ENCODE measurements around the gene PDZRN4. TPM values are rescaled to one million over a fixed set of nuclear protein-coding genes. Genes with fewer than 3 reads are reported as not detected.
"Not testable (repeated sequence)": the region's sequence is repeated elsewhere in the genome, so short reads cannot be mapped to it uniquely, and the experiment has no call there.

PDZRN4 gene
- total and polyA plus RNA-seq, 2 of the 4 experiments (the other 2 are of a cell fraction) = not detected

DNA sequence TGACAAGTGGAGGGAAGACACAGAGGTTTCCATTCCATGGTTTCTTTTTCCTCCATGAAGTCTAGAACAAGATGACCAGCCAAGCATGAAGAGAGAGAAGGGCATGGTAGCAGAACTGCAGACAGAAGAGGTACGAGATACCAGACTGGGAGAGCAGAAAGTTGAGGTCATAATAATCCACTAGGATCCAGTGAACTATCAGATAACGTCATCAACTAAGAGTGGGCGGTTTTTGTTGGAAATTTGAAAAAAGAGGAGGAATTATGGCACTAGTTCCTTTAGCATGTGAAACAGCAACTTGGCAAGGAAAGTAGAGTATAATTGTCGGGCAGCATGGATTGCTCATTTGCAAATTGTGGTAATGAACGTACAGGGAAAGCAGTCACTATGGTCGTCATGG is 357.6 kb downstream of the PDZRN4 start:
- H3K9ac ChIP-seq (ENCODE audit: low read depth, low read length) = no peak overlapping the region
- no peak overlapping the region for H3K4me2 ChIP-seq (ENCODE audit: low read depth, low read length)
- no peaks in the 10 kb centered on the region for H3K36me3 ChIP-seq (ENCODE audit: control insufficient read depth, insufficient read depth, low read length)
- no peak overlapping the region for H2AFZ ChIP-seq (replicated peaks; ENCODE audit: low read length, poor library complexity)
- no peaks in the 10 kb centered on the region for H4K20me1 ChIP-seq (ENCODE audit: insufficient read depth, low read length)
- no peak overlapping the region for H2AK5ac ChIP-seq (ENCODE audit: low read depth, low read length)
- H3K9me1 ChIP-seq (ENCODE audit: insufficient read depth, low read length) = no peaks in the 10 kb centered on the region
- H2BK120ac ChIP-seq (ENCODE audit: low read depth, low read length) = no peak overlapping the region
- no peaks in the 10 kb centered on the region for H3K9me3 ChIP-seq (ENCODE audit: control insufficient read depth, insufficient read depth, low read length)
- no peak overlapping the region for H2BK15ac ChIP-seq (ENCODE audit: low read depth, low read length)
- intact Hi-C loops (cut with micrococcal nuclease) (no loop called here), in situ Hi-C loops (cut with MboI; ENCODE audit: low sequenced_read_pairs) (no loop called here), dilution Hi-C loops (cut with HindIII; ENCODE audit: low sequenced_read_pairs, unreplicated experiment) (no loop called here)
- H3K56ac ChIP-seq (ENCODE audit: extremely low read depth, insufficient read depth, low read length) = no peak overlapping the region
- no peaks in the 10 kb centered on the region for H3K79me1 ChIP-seq (ENCODE audit: low read depth in 1 of 2, low read length in 2 of 2)
- H3K4ac ChIP-seq (ENCODE audit: low read depth, low read length) = no peak overlapping the region
- H3K4me3 ChIP-seq (ENCODE audit: insufficient read depth, low read depth, low read length) = no peak overlapping the region
- H4K5ac ChIP-seq (ENCODE audit: low read depth, low read length) = no peak overlapping the region
- no peak overlapping the region for H4K8ac ChIP-seq (ENCODE audit: low read depth in 2 of 2, low read length in 2 of 2)
- 50% methylated on average over 1 of the region's 6 CpGs; no CpG with 5 or more reads in 1 of the 2 experiments for WGBS, 2 experiments (ENCODE audit: extremely low coverage in 2 of 2, insufficient read length in 1 of 2)
- H4K91ac ChIP-seq (ENCODE audit: insufficient read depth, low read depth, low read length) = no peak overlapping the region
- TF ChIP-seq, protein P1, sequence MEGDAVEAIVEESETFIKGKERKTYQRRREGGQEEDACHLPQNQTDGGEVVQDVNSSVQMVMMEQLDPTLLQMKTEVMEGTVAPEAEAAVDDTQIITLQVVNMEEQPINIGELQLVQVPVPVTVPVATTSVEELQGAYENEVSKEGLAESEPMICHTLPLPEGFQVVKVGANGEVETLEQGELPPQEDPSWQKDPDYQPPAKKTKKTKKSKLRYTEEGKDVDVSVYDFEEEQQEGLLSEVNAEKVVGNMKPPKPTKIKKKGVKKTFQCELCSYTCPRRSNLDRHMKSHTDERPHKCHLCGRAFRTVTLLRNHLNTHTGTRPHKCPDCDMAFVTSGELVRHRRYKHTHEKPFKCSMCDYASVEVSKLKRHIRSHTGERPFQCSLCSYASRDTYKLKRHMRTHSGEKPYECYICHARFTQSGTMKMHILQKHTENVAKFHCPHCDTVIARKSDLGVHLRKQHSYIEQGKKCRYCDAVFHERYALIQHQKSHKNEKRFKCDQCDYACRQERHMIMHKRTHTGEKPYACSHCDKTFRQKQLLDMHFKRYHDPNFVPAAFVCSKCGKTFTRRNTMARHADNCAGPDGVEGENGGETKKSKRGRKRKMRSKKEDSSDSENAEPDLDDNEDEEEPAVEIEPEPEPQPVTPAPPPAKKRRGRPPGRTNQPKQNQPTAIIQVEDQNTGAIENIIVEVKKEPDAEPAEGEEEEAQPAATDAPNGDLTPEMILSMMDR (conservative IDR thresholded peaks at IDR 0.05; ENCODE audit: low read depth, low read length) = no peak
- TF ChIP-seq MAZ (IDR thresholded peaks at IDR 0.05; ENCODE audit: borderline replicate concordance, low read depth, low read length) (no peak), NFE2L2 (IDR thresholded peaks at IDR 0.05; ENCODE audit: low read depth, low read length) (no peak), FOS (IDR thresholded peaks at IDR 0.05; ENCODE audit: low read depth, low read length) (no peak), CEBPB (IDR thresholded peaks at IDR 0.05; ENCODE audit: low read depth, low read length) (no peak), SMC3 (IDR thresholded peaks at IDR 0.05; ENCODE audit: low read depth, low read length) (no peak)
- ATAC-seq (ENCODE audit: low read depth) = no peak
- no peak for DNase-seq
- CTCF ChIA-PET = no interaction called here
- no peak overlapping the region for H2BK5ac ChIP-seq (ENCODE audit: low read depth, low read length, poor library complexity, severe bottlenecking)
- H3K14ac ChIP-seq (replicated peaks; ENCODE audit: low read depth, low read length) = no peak overlapping the region
- H3K4me1 ChIP-seq (ENCODE audit: control insufficient read depth, insufficient read depth, low read length) = no peaks in the 10 kb centered on the region
- no peak overlapping the region for H3K18ac ChIP-seq (ENCODE audit: low read depth, low read length)
- POLR2A ChIA-PET (ENCODE audit: unreplicated experiment) = no interaction called here
- H2AK9ac ChIP-seq (replicated peaks; ENCODE audit: low read depth, low read length, poor library complexity) = no peak overlapping the region
- H3K27me3 ChIP-seq (ENCODE audit: control insufficient read depth, insufficient read depth, low read length) = no peaks in the 10 kb centered on the region
- no peak overlapping the region for H3K27ac ChIP-seq (ENCODE audit: insufficient read depth, low read length)
- H3K23ac ChIP-seq (ENCODE audit: low read depth, low read length) = no peak overlapping the region
- H2BK20ac ChIP-seq (ENCODE audit: low read depth, low read length) = no peak overlapping the region
- no TSS peak for BruUV-seq (replicated peaks)

DNA sequence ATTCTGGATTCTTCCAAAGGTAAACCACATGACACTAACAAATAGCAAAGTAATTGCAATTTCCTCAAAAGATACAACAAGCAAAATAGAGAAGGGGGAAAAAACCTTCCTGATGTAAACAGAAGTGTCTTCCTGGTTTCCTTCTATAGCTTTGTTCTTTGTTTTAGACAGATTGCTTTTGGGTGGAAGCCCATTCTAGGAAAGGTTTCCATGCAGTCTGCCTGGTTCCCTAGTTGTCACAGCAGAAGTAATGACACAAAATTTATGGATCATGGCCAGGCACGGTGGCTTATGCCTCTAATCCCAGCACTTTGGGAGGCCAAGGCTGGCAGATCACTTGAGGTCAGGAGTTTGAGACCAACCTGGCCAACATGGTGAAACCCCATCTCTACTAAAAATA is 359.0 kb downstream of the PDZRN4 start:
- no CpG with 5 or more reads among the region's 1 CpG for WGBS, 2 experiments (ENCODE audit: extremely low coverage in 2 of 2, insufficient read length in 1 of 2)
- H2AK9ac ChIP-seq (replicated peaks; ENCODE audit: low read depth, low read length, poor library complexity); H4K20me1 ChIP-seq (ENCODE audit: insufficient read depth, low read length); H2AFZ ChIP-seq (replicated peaks; ENCODE audit: low read length, poor library complexity); H4K91ac ChIP-seq (ENCODE audit: insufficient read depth, low read depth, low read length); BruUV-seq (replicated peaks); H3K27me3 ChIP-seq (ENCODE audit: control insufficient read depth, insufficient read depth, low read length); H3K4me1 ChIP-seq (ENCODE audit: control insufficient read depth, insufficient read depth, low read length); H3K4me2 ChIP-seq (ENCODE audit: low read depth, low read length); H2BK20ac ChIP-seq (ENCODE audit: low read depth, low read length); H3K27ac ChIP-seq (ENCODE audit: insufficient read depth, low read length); H3K79me1 ChIP-seq (ENCODE audit: low read depth in 1 of 2, low read length in 2 of 2); H2BK5ac ChIP-seq (ENCODE audit: low read depth, low read length, poor library complexity, severe bottlenecking); H2BK120ac ChIP-seq (ENCODE audit: low read depth, low read length); H3K9ac ChIP-seq (ENCODE audit: low read depth, low read length); H2AK5ac ChIP-seq (ENCODE audit: low read depth, low read length); in situ Hi-C loops (cut with MboI; ENCODE audit: low sequenced_read_pairs); H3K36me3 ChIP-seq (ENCODE audit: control insufficient read depth, insufficient read depth, low read length); H4K5ac ChIP-seq (ENCODE audit: low read depth, low read length); H3K56ac ChIP-seq (ENCODE audit: extremely low read depth, insufficient read depth, low read length); ATAC-seq (ENCODE audit: low read depth); H3K4me3 ChIP-seq (ENCODE audit: insufficient read depth, low read depth, low read length); H3K9me1 ChIP-seq (ENCODE audit: insufficient read depth, low read length); CTCF ChIA-PET; H3K14ac ChIP-seq (replicated peaks; ENCODE audit: low read depth, low read length); POLR2A ChIA-PET (ENCODE audit: unreplicated experiment); H2BK15ac ChIP-seq (ENCODE audit: low read depth, low read length); intact Hi-C loops (cut with micrococcal nuclease); H4K8ac ChIP-seq (ENCODE audit: low read depth in 2 of 2, low read length in 2 of 2); H3K18ac ChIP-seq (ENCODE audit: low read depth, low read length); H3K4ac ChIP-seq (ENCODE audit: low read depth, low read length); H3K9me3 ChIP-seq (ENCODE audit: control insufficient read depth, insufficient read depth, low read length); dilution Hi-C loops (cut with HindIII; ENCODE audit: low sequenced_read_pairs, unreplicated experiment); H3K23ac ChIP-seq (ENCODE audit: low read depth, low read length); DNase-seq: not testable (repeated sequence)

Data from IMR-90 (cell line).